Measurements from ENCODE around the gene GNB3. TPM values are rescaled to one million over a fixed set of nuclear protein-coding genes. Genes with fewer than 3 reads are reported as not detected.
"Not testable (repeated sequence)": the region's sequence is repeated elsewhere in the genome, so short reads cannot be mapped to it uniquely, and the experiment has no call there.

Gene GNB3
- polyA plus RNA-seq, 1 donor: 5.9 TPM

DNA sequence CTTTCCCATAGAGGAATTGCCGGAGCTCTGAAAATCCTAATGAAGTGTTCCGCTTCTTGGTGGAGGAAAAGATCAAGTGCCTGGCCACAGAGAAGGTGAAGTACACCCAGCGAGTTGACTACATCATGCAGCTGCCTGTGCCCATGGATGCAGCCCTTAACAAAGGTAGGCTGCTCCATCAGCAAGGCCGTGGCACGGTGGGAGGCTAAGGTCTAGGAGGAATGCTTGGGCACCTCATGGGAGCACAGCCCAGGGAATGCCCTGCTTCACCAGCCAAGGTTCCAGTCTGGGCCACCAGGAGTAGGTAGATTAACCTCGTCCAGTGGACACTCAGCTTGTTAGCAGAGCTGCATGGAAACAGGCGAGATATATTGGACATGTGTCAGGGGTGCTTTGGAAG lies 20.2 kb downstream of the GNB3 start:
- 100% methylated on average over 1 of the region's 7 CpGs for WGBS (ENCODE audit: insufficient coverage, low lambda C conversion rate)

DNA sequence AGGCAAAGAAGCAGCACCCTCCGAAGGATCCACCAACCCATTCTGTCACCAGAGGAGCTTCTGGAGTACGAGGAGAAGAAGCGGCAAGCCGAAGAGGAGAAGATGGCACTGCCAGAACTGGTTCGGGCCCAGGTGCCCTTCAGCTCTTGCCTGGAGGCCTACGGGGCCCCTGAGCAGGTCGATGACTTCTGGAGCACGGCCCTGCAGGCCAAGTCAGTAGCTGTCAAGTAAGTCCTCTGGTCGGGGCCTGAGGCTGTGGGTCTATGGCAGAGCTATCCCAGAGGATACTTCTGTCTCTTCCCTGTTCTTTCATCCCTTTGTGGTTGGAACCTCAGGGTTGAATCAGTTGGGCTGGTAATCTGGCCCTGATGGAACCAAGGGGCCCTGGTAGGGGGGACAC lies 20.7 kb downstream of the GNB3 start:
- WGBS (ENCODE audit: insufficient coverage, low lambda C conversion rate): no CpG with 5 or more reads among the region's 9 CpGs
- no peak for DNase-seq
- H3K36me3 ChIP-seq (ENCODE audit: control insufficient read depth, insufficient read depth, low read length): peaks cover 91% of the 10 kb centered on the region

More for the DNA sequence above, 20.2 kb downstream of the GNB3 start:
- Histone ChIP-seq H3K27me3 (ENCODE audit: control insufficient read depth, insufficient read depth, low read length) (no peaks in the 10 kb centered on the region), H3K36me3 (ENCODE audit: control insufficient read depth, insufficient read depth, low read length) (peaks cover 92% of the 10 kb centered on the region), H3K4me1 (ENCODE audit: control insufficient read depth, insufficient read depth, low read length) (no peaks in the 10 kb centered on the region), H3K9me3 (ENCODE audit: control insufficient read depth, low read depth, low read length) (no peaks in the 10 kb centered on the region), H3K27ac (ENCODE audit: low read length) (no peak overlapping the region), H3K4me3 (ENCODE audit: low read length) (no peak overlapping the region)
- DNase-seq: no peak

DNA sequence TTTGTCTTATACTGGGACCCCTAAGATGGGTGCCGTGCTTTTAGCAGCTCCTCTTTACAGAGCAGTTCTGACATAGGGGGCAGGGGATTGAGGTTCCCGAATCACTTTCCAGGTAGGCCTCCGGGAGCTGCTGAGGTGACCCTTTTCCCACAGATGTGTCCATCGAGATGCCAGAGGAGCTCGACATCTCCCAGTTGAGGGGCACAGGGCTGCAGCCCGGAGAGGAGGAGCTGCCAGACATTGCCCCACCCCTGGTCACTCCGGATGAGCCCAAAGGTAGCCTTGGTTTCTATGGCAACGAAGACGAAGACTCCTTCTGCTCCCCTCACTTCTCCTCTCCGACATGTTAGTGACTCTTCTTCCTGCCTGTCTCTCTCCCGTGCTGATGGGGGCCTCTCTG lies 22.3 kb downstream of the GNB3 start:
- no peak overlapping the region for H3K27ac ChIP-seq (ENCODE audit: low read length)
- no peaks in the 10 kb centered on the region for H3K9me3 ChIP-seq (ENCODE audit: control insufficient read depth, low read depth, low read length)
- H3K27me3 ChIP-seq (ENCODE audit: control insufficient read depth, insufficient read depth, low read length): no peaks in the 10 kb centered on the region
- DNase-seq: no peak
- 74% methylated on average over 3 of the region's 11 CpGs for WGBS (ENCODE audit: insufficient coverage, low lambda C conversion rate)
- no peak overlapping the region for H3K4me3 ChIP-seq (ENCODE audit: low read length)
- peaks cover 5% of the 10 kb centered on the region for H3K4me1 ChIP-seq (ENCODE audit: control insufficient read depth, insufficient read depth, low read length)
- peaks cover 75% of the 10 kb centered on the region for H3K36me3 ChIP-seq (ENCODE audit: control insufficient read depth, insufficient read depth, low read length)

More for the DNA sequence above, 20.7 kb downstream of the GNB3 start:
- Histone ChIP-seq H3K27ac (ENCODE audit: low read length) (no peak overlapping the region), H3K9me3 (ENCODE audit: control insufficient read depth, low read depth, low read length) (no peaks in the 10 kb centered on the region), H3K4me1 (ENCODE audit: control insufficient read depth, insufficient read depth, low read length) (no peaks in the 10 kb centered on the region), H3K4me3 (ENCODE audit: low read length) (no peak overlapping the region), H3K27me3 (ENCODE audit: control insufficient read depth, insufficient read depth, low read length) (no peaks in the 10 kb centered on the region)

DNA sequence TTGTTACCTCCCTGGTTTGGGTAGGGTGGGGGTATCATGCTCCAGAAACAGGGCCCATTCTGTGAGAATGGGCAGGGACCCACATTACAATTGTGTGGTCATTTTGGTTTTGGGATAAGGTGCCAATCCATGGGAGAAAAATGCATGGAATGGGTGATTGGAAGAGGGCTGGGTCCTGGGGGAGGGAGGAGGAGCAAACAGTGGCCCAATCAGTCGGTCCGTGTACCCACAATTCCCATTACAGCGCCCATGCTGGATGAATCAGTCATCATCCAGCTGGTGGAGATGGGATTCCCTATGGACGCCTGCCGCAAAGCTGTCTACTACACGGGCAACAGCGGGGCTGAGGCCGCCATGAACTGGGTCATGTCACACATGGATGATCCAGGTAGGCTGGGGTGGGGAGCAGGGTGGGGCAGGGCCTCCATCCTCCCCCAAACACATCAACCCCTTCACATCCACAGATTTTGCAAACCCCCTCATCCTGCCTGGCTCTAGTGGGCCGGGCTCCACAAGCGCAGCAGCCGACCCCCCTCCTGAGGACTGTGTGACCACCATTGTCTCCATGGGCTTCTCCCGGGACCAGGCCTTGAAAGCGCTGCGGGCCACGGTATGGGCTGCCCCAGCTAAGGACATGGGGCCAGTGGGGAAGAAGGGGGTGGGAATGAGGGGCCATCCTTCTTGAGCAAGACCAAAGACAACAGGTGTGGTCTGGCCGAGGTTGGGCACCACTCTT lies 23.0 kb downstream of the GNB3 start:
- Histone ChIP-seq H3K27ac (ENCODE audit: low read length) (no peak overlapping the region), H3K36me3 (ENCODE audit: control insufficient read depth, insufficient read depth, low read length) (peaks cover 68% of the 10 kb centered on the region), H3K9me3 (ENCODE audit: control insufficient read depth, low read depth, low read length) (no peaks in the 10 kb centered on the region), H3K27me3 (ENCODE audit: control insufficient read depth, insufficient read depth, low read length) (no peaks in the 10 kb centered on the region), H3K4me3 (ENCODE audit: low read length) (no peak overlapping the region), H3K4me1 (ENCODE audit: control insufficient read depth, insufficient read depth, low read length) (peaks cover 9% of the 10 kb centered on the region)
- DNase-seq: no peak
- WGBS (ENCODE audit: insufficient coverage, low lambda C conversion rate): no CpG with 5 or more reads among the region's 16 CpGs

DNA sequence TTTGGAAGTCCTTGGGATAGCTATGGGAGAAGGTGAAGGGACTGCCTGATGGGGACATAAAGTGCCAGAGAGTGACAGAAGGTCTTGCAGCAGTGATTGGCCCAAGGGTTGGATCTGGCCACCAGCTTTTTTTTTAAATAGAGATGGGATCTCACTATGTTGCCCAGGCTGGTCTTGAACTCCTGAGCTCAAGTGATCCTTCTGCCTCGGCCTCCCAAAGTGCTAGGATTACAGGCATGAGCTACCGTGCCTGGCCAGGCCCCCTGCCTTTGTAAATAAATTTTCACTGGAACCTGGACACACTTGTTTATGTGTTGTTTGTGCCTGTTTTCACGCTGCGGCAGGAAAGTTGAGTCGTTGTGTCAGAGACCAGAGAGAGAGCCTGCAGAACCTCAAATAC lies 24.6 kb downstream of the GNB3 start:
- WGBS (ENCODE audit: insufficient coverage, low lambda C conversion rate): no CpG with 5 or more reads among the region's 5 CpGs
- Histone ChIP-seq H3K4me1 (ENCODE audit: control insufficient read depth, insufficient read depth, low read length) (peaks cover 20% of the 10 kb centered on the region), H3K36me3 (ENCODE audit: control insufficient read depth, insufficient read depth, low read length) (peaks cover 65% of the 10 kb centered on the region)
- not testable (repeated sequence) for H3K27me3 ChIP-seq (ENCODE audit: control insufficient read depth, insufficient read depth, low read length); H3K9me3 ChIP-seq (ENCODE audit: control insufficient read depth, low read depth, low read length); DNase-seq; H3K27ac ChIP-seq (ENCODE audit: low read length); H3K4me3 ChIP-seq (ENCODE audit: low read length)

DNA sequence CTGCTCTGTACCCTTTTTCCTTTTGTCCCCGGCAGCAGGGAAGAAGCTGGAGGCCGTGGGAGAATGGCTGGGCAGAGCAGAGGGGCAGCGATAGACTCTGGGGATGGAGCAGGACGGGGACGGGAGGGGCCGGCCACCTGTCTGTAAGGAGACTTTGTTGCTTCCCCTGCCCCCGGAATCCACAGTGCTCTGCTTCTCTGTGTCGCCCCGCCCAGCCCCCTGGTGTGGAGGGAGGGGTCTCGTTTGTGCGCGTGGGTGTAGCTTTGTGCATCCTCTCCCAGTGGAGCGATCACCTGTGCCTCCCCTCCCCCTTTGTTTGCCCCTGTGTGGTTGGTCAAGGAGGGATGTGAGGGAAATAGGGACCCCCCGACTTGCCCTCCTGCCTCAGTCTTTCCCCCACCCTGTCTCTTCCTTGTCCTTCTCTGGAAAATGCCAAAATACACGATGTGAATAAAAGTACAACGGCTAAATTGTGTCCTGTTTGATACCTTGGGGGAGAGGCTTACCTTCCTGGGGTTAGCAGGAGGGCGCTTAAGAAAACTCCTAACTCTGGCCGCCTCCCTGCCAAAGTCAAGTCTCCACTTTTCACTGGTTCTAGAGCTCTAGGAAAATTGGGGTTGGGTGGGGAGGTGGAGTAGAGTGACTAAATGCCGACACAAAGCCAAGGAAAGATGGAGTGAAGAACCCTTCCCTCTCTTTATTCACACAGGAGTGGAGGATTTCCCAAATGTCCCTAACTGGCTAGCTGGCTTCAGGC lies 25.6 kb downstream of the GNB3 start:
- Histone ChIP-seq H3K27me3 (ENCODE audit: control insufficient read depth, insufficient read depth, low read length) (no peaks in the 10 kb centered on the region), H3K4me1 (ENCODE audit: control insufficient read depth, insufficient read depth, low read length) (peaks cover 27% of the 10 kb centered on the region), H3K4me3 (ENCODE audit: low read length) (peak overlapping the region; percentile 60), H3K9me3 (ENCODE audit: control insufficient read depth, low read depth, low read length) (no peaks in the 10 kb centered on the region), H3K36me3 (ENCODE audit: control insufficient read depth, insufficient read depth, low read length) (peaks cover 65% of the 10 kb centered on the region), H3K27ac (ENCODE audit: low read length) (no peak overlapping the region)
- whole genome bisulfite sequencing (ENCODE audit: insufficient coverage, low lambda C conversion rate): no CpG with 5 or more reads among the region's 19 CpGs
- no peak for DNase-seq

DNA sequence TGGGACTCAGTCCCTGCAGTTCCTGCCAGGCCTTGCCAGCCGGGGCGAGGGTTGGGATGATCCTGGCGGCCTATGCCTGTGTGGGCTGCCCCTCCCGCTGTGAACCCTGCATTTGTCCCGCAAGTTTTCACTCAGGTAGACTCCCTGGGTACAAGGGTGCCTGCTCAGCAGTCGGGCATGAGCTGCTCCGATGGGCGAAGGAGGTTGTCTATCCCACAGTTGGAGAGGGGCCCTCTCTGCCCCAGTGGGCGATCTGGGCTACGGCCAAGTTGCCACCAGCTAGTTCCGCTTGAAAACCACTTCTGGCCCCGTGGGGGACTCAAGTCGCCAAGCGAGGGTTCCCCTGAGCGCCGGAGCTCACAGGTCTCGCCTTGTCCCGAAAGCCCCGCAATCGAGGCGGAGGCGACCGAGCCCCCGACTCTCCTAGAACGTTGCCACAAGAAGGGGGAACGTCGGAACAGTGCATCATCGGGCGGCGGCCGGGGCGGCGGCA lies 26.2 kb downstream of the GNB3 start:
- DNase-seq: no peak
- Histone ChIP-seq H3K4me1 (ENCODE audit: control insufficient read depth, insufficient read depth, low read length) (peaks cover 33% of the 10 kb centered on the region), H3K27ac (ENCODE audit: low read length) (peak overlapping the region; percentile 65), H3K36me3 (ENCODE audit: control insufficient read depth, insufficient read depth, low read length) (peaks cover 59% of the 10 kb centered on the region), H3K27me3 (ENCODE audit: control insufficient read depth, insufficient read depth, low read length) (no peaks in the 10 kb centered on the region), H3K9me3 (ENCODE audit: control insufficient read depth, low read depth, low read length) (no peaks in the 10 kb centered on the region), H3K4me3 (ENCODE audit: low read length) (peak overlapping the region; percentile 60)
- WGBS (ENCODE audit: insufficient coverage, low lambda C conversion rate): no CpG with 5 or more reads among the region's 33 CpGs

DNA sequence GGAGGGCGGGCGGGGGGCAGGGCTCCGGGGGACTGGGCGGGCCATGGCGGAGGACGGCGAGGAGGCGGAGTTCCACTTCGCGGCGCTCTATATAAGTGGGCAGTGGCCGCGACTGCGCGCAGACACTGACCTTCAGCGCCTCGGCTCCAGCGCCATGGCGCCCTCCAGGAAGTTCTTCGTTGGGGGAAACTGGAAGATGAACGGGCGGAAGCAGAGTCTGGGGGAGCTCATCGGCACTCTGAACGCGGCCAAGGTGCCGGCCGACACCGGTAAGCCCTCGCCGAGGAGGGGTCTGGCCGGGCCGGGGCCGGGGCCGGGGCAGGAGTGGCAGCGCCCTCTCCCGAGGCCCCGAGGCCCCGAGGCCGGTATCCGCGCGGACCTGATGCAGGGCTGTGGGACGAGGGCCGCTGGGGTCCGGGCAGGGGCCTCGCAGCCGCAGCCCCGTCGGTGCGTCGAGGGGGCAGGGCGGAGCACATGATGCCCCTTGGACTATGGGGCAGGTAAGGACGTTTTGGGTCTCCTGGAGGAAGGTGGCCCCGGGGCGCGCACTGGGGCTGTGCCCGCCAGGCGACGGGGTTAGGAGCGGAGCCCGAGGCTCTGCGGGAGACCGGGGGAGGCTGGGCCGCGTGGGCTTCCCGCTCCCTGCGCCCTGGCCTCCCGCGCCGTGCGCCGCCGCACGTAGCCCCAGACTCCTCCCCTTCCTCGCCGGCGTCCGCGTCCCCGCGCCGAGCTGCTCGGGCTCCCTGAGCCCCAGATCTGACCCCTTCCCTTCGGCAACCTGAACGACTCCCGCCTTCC lies 26.9 kb downstream of the GNB3 start, which contains the start of gene TPI1:
TSS of gene TPI1 (plus strand) at position 119 of the 798 bp plus-strand sequence. CDS start at position 155, 36 bp downstream.
- peak; percentile 82 to 85 for DNase-seq
- peaks cover 54% of the 10 kb centered on the region for H3K36me3 ChIP-seq (ENCODE audit: control insufficient read depth, insufficient read depth, low read length)
- H3K27ac ChIP-seq (ENCODE audit: low read length): peak within 1 kb of the TSS; percentile 87
- H3K4me3 ChIP-seq (ENCODE audit: low read length): peak within 1 kb of the TSS; percentile 86
- H3K27me3 ChIP-seq (ENCODE audit: control insufficient read depth, insufficient read depth, low read length): no peaks in the 10 kb centered on the region
- no peaks in the 10 kb centered on the region for H3K9me3 ChIP-seq (ENCODE audit: control insufficient read depth, low read depth, low read length)
- no CpG with 5 or more reads among the region's 86 CpGs for WGBS (ENCODE audit: insufficient coverage, low lambda C conversion rate)
- peaks cover 36% of the 10 kb centered on the region for H3K4me1 ChIP-seq (ENCODE audit: control insufficient read depth, insufficient read depth, low read length)

DNA sequence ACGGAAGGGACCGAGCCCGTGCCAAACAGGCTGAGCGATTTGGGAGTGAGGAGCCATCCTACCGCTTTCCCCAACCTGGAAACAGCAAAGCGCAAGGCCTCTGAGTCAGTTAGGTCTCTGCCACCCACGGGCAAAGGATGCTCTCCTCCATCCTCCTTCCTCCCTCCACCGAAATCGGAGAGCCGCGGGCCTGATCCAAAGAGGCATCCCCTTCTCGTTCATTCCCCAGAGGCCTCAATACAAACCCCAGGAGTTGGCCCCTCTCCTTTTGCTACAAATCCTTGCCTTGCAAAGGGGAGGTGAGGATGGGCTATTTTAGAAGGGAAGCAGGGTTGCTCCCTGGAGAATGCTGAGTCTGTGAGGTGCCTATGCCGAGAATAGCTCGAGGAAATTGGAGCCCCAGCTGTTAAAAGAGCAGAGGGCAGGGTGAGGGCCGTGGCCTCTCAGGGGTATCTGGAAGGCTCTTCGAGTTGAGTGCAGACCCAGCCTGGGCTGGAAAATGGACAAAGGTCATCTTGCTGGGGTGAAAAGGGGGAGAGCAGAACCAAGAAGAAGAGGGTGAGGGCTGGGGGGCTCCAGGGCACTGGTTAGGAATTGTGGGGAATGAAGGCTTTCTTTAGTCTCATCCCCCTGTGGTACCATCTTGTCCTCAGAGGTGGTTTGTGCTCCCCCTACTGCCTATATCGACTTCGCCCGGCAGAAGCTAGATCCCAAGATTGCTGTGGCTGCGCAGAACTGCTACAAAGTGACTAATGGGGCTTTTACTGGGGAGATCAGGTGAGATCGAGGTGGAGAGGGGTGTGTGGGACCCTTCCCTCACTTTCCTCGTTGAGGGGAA lies 27.7 kb downstream of the GNB3 start:
- Histone ChIP-seq H3K27ac (ENCODE audit: low read length) (peak overlapping the region; percentile 87), H3K4me1 (ENCODE audit: control insufficient read depth, insufficient read depth, low read length) (peaks cover 36% of the 10 kb centered on the region), H3K36me3 (ENCODE audit: control insufficient read depth, insufficient read depth, low read length) (peaks cover 46% of the 10 kb centered on the region), H3K9me3 (ENCODE audit: control insufficient read depth, low read depth, low read length) (no peaks in the 10 kb centered on the region), H3K4me3 (ENCODE audit: low read length) (peak overlapping the region; percentile 86), H3K27me3 (ENCODE audit: control insufficient read depth, insufficient read depth, low read length) (no peaks in the 10 kb centered on the region)
- WGBS (ENCODE audit: insufficient coverage, low lambda C conversion rate): no CpG with 5 or more reads among the region's 22 CpGs
- peak in 1 of 2 donors; percentile 31 for DNase-seq
